Heart left ventricle (tissue), 16 donors: ENCODE results near the gene SDE2. TPM values are rescaled to one million over a fixed set of nuclear protein-coding genes. Genes with fewer than 3 reads are reported as not detected.

Experiments
- ATAC-seq, 4 donors: fragments of 200-7000 bp; cut with Tn5 transposase; one replicate each; pipeline ENCODE4 v1.9.1; 2020 to 2022; ENCODE audit warnings: moderate library complexity in 4 of 4, mild to moderate bottlenecking in 3 of 4, moderate number of reproducible peaks in 1 of 4
- DNase-seq, 5 donors: peaks; one replicate each; pipeline ENCODE4 v3.0.0-alpha.2; 2020
- H3K27ac ChIP-seq, 12 donors: fragments of 200-600 bp; sonication (generic) in 4 of 12; one replicate each; pipeline versions ENCODE4 v1.5.0 to v1.8.0; 2016 to 2022; ENCODE audit warnings: mild to moderate bottlenecking in 2 of 12
- H3K27me3 ChIP-seq, 9 donors: fragments of 200-600 bp; sonication (generic) in 2 of 9; one replicate each; pipeline versions ENCODE4 v1.5.1 to v1.8.0; 2016 to 2022; ENCODE audit warnings: mild to moderate bottlenecking in 3 of 9
- H3K36me3 ChIP-seq, 9 donors: fragments of 200-600 bp; sonication (generic) in 2 of 9; one replicate each; pipeline versions ENCODE4 v1.5.0 to v1.8.0; 2018 to 2022; ENCODE audit warnings: mild to moderate bottlenecking in 2 of 9
- H3K4me1 ChIP-seq, 12 donors: fragments of 200-600 bp; sonication (generic) in 4 of 12; one replicate each; pipeline versions ENCODE4 v1.5.0 to v1.8.0; 2016 to 2022; ENCODE audit warnings: mild to moderate bottlenecking in 3 of 12
- H3K4me3 ChIP-seq, 12 donors: fragments of 200-600 bp; sonication (generic) in 4 of 12; one replicate each; pipeline versions ENCODE4 v1.5.0 to v1.8.0; 2017 to 2022; ENCODE audit warnings: mild to moderate bottlenecking in 9 of 12, moderate library complexity in 4 of 12
- H3K9me3 ChIP-seq, 12 donors: fragments of 200-600 bp; sonication (generic) in 4 of 12; one replicate each; pipeline versions ENCODE4 v1.5.0 to v1.8.0; 2016 to 2022; ENCODE audit warnings: mild to moderate bottlenecking in 1 of 12
- POLR2A ChIP-seq, 2 donors: fragments of 450-650 bp; IDR thresholded peaks; one replicate each; pipeline ENCODE4 v1.6.1; 2017; ENCODE audit warnings: antibody characterized with exemption in 2 of 2, mild to moderate bottlenecking in 2 of 2, moderate library complexity in 2 of 2
- WGBS, 4 donors: extraction: QIAGEN DNeasy Blood & Tissue Kit in 2 of 4; methylation state at CpG; one replicate each; pipeline versions ENCODE4 v1.1.5 to v1.1.7; 2013 to 2018; 5-methylcytosine and 5-hydroxymethylcytosine counted together
- intact Hi-C, 10 donors: fragments of 100-400 bp; cut with DNase I; formaldehyde crosslinking; loops; one replicate each; pipeline versions ENCODE4 v1.11.1 to v1.14.2; 2022
- polyA plus RNA-seq, 2 donors: library from polyadenylated mRNA; stranded (reverse); fragments of 200-250 nt; gene quantifications; one replicate each; pipeline ENCODE4 v1.2.3, GENCODE V29; 2013
- total RNA-seq, 9 donors: library from RNA; depleted of rRNA in 2 of 9; stranded (reverse); fragments of >200 nt in 2 of 9; fragmentation: NEBNext Ultra II Directional in 3 of 9; extraction: Animal tissue kit (Norgen Biotek cat#: 25700) in 3 of 9; gene quantifications; one replicate each; pipeline versions ENCODE4 v1.1.0 to v1.2.4, GENCODE V29; 2016 to 2023
- TF ChIP-seq, protein P1 (sequence below), 12 donors: fragments of 200-600 bp; sonication (generic) in 4 of 12; IDR thresholded peaks; one replicate each; pipeline versions ENCODE4 v1.5.0 to v1.8.0; 2018 to 2022; ENCODE audit warnings: antibody characterized with exemption in 12 of 12, mild to moderate bottlenecking in 5 of 12
- donor health status: ischemic (EF 13 %, LVEDD 7.1; RV severe dilation, severe dysfunction).
- donor health status: healthy with polysubstance abuse.
- donor health status: DM: no; HTN: yes; CAD: no.
- donor health status: DM: no; HTN: no; CAD: no.
- donor health status: ischemic (EF 25% LVEDD 6.9; RV normal size, moderate dysfunction).
- donor health status: ischemic (EF 25% LVEDD 5.7; RV mildly dilated, moderate dysfunction).
- donor health status: healthy.
- donor health status: DM: yes; HTN: yes; CAD: no.
- donor health status: ischemic (EF 35%, LVEDD 5.7; RV mildly dilated, moderate dysfunction).
- donor health status: nonischemic (EF 11% LVEDD 7.7; RV severe dilation, severe dysfunction).
- donor health status: DM: yes; HTN: yes; CAD: no.
- donor health status: PGD.
- donor health status: ischemic (EF 29% LVEDD 5.4; RV normal size, mild dysfunction).
- donor health status: nonischemic (EF 23%, LVEDD 6.1; RV moderate dilation, normal function).

SDE2 gene
- total and polyA plus RNA-seq, 11 donors, result 3.7 to 16.4 (median 12.6) TPM

DNA sequence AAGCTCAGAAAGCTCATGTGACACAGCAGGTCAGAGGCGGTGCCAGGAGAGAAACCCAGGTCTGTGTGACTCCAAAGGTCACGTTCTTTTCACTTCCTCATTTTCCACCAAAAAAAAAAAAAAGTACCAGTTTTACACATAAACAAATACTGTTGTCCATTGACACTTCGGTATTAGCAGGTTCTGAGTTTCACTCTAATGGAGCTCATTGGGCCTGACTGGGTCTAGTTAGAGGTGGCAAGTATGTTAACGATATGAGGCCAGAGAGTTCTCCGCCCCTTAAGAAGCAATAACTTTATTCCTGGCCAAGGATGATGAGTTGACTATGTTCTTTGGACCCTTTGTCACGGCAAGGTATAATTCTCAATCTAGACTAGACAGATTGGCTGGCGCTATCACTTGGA, 30.0 kb upstream of the SDE2 start:
- intact Hi-C loops, result no loop called here
- DNase-seq (no peak), ATAC-seq (peak in 2 of 4 donors; percentile 18 to 39)
- WGBS, 4 donors, result 84 to 92% (median 90%) methylated on average over 7 of the region's 7 CpGs
- H3K4me3 ChIP-seq, result no peak overlapping the region
- peaks cover 0 to 48% (median 0%) of the 10 kb centered on the region in 12 donors for H3K4me1 ChIP-seq
- H3K36me3 ChIP-seq, result no peaks in the 10 kb centered on the region
- no peaks in the 10 kb centered on the region for H3K27me3 ChIP-seq
- H3K9me3 ChIP-seq, result no peaks in the 10 kb centered on the region
- peak overlapping the region in 1 of 12 donors; percentile 62 for H3K27ac ChIP-seq
- TF ChIP-seq, protein P1, sequence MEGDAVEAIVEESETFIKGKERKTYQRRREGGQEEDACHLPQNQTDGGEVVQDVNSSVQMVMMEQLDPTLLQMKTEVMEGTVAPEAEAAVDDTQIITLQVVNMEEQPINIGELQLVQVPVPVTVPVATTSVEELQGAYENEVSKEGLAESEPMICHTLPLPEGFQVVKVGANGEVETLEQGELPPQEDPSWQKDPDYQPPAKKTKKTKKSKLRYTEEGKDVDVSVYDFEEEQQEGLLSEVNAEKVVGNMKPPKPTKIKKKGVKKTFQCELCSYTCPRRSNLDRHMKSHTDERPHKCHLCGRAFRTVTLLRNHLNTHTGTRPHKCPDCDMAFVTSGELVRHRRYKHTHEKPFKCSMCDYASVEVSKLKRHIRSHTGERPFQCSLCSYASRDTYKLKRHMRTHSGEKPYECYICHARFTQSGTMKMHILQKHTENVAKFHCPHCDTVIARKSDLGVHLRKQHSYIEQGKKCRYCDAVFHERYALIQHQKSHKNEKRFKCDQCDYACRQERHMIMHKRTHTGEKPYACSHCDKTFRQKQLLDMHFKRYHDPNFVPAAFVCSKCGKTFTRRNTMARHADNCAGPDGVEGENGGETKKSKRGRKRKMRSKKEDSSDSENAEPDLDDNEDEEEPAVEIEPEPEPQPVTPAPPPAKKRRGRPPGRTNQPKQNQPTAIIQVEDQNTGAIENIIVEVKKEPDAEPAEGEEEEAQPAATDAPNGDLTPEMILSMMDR (IDR thresholded peaks at IDR 0.05), result no peak
- no peak for TF ChIP-seq POLR2A (IDR thresholded peaks at IDR 0.05)

DNA sequence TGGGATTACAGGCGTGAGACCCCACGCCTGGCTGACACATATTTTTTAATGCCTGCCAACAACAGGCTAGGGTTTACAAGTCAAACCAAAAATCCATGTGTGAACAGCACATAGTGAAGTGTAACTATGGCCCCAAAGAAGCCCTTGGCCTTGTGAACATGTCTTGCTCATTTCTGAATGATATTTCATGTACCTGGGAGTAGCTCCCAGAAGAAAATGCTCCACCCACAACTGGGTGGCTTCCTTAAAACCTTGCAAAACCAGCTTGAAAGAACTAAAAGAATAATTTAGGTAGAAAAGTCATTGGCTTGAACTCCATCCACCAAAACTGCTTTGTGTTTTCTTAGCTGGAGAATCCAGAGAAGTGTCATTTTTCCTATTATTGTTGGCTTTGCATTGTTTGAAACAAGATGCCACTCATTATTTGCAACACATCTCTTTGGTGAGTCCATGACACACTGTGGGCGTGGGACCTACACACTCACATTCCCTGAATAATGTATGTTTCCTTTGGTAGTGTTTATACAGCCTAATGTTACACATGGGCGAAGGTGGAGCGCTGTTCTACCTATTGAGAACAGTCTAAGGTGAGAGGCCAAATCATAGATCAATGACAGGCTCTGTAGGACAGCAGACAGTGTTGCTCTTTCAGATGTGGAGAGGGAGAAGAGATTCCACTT, 28.5 kb upstream of the SDE2 start:
- no peak for ATAC-seq
- intact Hi-C loops, result no loop called here
- WGBS, 4 donors, result 90 to 96% (median 96%) methylated on average over 5 of the region's 5 CpGs
- DNase-seq, result no peak
- TF ChIP-seq POLR2A (IDR thresholded peaks at IDR 0.05), result no peak
- TF ChIP-seq, protein P1 (IDR thresholded peaks at IDR 0.05), result no peak
- Histone ChIP-seq H3K27me3 (no peaks in the 10 kb centered on the region), H3K4me3 (no peak overlapping the region), H3K9me3 (no peaks in the 10 kb centered on the region), H3K36me3 (no peaks in the 10 kb centered on the region), H3K27ac (no peak overlapping the region), H3K4me1 (peaks cover 0 to 34% (median 0%) of the 10 kb centered on the region in 12 donors)

DNA sequence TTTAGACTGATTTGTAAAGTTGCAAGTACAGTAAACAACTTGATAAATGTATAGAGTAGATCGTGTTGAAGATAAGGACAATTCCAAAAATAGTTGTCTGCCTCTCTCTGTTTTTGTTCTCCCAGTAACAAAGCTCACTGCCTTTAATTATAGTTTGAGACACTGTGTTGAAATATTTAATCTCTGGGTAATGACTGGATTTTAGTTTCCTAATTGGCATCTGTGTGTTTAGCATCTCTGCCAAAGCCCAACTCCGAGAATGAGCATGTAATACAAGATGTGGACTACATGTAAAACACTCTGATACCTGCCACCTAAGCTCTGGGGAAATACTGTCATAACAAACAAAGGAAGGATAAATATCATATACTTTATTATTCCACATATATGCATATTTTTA, 27.7 kb upstream of the SDE2 start:
- Histone ChIP-seq H3K27me3 (no peaks in the 10 kb centered on the region), H3K27ac (no peak overlapping the region), H3K36me3 (no peaks in the 10 kb centered on the region), H3K4me3 (no peak overlapping the region), H3K9me3 (no peaks in the 10 kb centered on the region), H3K4me1 (peaks cover 0 to 27% (median 0%) of the 10 kb centered on the region in 12 donors)
- 64 to 77% (median 67%) methylated on average over 2 of the region's 2 CpGs for WGBS, 4 donors
- DNase-seq (no peak), ATAC-seq (no peak)
- TF ChIP-seq, protein P1 (IDR thresholded peaks at IDR 0.05), result no peak
- no peak for TF ChIP-seq POLR2A (IDR thresholded peaks at IDR 0.05)
- intact Hi-C loops, result no loop called here

DNA sequence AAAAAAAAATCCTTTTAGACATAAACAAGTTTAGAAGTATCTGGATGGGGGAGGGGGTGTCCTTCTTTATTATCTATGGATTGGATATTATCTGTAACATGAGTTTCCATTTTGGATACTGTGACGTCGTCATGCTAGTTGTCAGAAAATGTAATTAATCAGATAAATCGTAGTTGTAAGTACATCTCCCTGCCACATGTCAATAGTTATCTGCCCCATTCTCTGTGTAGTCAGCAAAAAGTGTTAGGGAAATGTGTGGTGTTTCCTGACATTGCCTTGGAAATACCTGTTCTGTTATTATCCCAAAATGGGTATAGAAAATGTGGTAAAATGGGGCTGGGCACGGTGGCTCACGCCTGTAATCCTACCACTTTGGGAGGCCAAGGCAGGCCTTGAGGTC, 24.6 kb upstream of the SDE2 start:
- Histone ChIP-seq H3K27me3 (no peaks in the 10 kb centered on the region), H3K36me3 (no peaks in the 10 kb centered on the region), H3K9me3 (no peaks in the 10 kb centered on the region), H3K4me3 (no peak overlapping the region), H3K27ac (no peak overlapping the region), H3K4me1 (peaks cover 0 to 5% (median 0%) of the 10 kb centered on the region in 12 donors)
- 73 to 82% (median 75%) methylated on average over 5 of the region's 5 CpGs for WGBS, 4 donors
- intact Hi-C loops, result no loop called here
- no peak for DNase-seq
- no peak for TF ChIP-seq POLR2A (IDR thresholded peaks at IDR 0.05)
- TF ChIP-seq, protein P1 (IDR thresholded peaks at IDR 0.05), result no peak
- ATAC-seq, result no peak
